ENCODE measurements around the gene FGF6.
"Not testable (repeated sequence)": the region's sequence is repeated elsewhere in the genome, so short reads cannot be mapped to it uniquely, and the experiment has no call there.

FGF6 gene

GRCh38 chr12:4445156-4446101 is at the start of gene FGF6:
Gene FGF6, minus strand, starts transcription at chr12:4445815. Its CDS starts 245 bp downstream, at chr12:4445570.
- DNase-seq (ENCODE audit: low read depth, low spot score): no peak

GRCh38 chr12:4490973-4491372 is 45.4 kb upstream of the FGF6 start:
- H3K27ac ChIP-seq: no peak overlapping the region
- no peak for DNase-seq (ENCODE audit: low read depth, low spot score)

More at GRCh38 chr12:4445156-4446101, at the start of gene FGF6:
- H3K27ac ChIP-seq: no peak within 1 kb of the TSS

- H3K27ac ChIP-seq: no peak overlapping the region
- DNase-seq (ENCODE audit: low read depth, low spot score): no peak
Measured at GRCh38 chr12:4489556-4489955, 43.9 kb upstream of the FGF6 start.

- DNase-seq (ENCODE audit: low read depth, low spot score): no peak
- H3K27ac ChIP-seq: no peak overlapping the region
Measured at GRCh38 chr12:4486980-4487379, 41.4 kb upstream of the FGF6 start.

GRCh38 chr12:4486049-4486699 is 40.6 kb upstream of the FGF6 start:
- no peak overlapping the region for H3K27ac ChIP-seq
- no peak for DNase-seq (ENCODE audit: low read depth, low spot score)

- DNase-seq (ENCODE audit: low read depth, low spot score): peak; percentile 80
- peak overlapping the region; percentile 90 for H3K27ac ChIP-seq
Measured at GRCh38 chr12:4483885-4484823, 38.5 kb upstream of the FGF6 start.

GRCh38 chr12:4482936-4483335 is 37.3 kb upstream of the FGF6 start:
- DNase-seq (ENCODE audit: low read depth, low spot score): no peak
- H3K27ac ChIP-seq: peak overlapping the region; percentile 90

GRCh38 chr12:4478933-4479332 is 33.3 kb upstream of the FGF6 start:
- H3K27ac ChIP-seq: no peak overlapping the region
- no peak for DNase-seq (ENCODE audit: low read depth, low spot score)

- H3K27ac ChIP-seq: no peak overlapping the region
- no peak for DNase-seq (ENCODE audit: low read depth, low spot score)
Measured at GRCh38 chr12:4477129-4477528, 31.5 kb upstream of the FGF6 start.

- H3K27ac ChIP-seq: no peak overlapping the region
- DNase-seq (ENCODE audit: low read depth, low spot score): no peak
Measured at GRCh38 chr12:4472046-4472445, 26.4 kb upstream of the FGF6 start.

GRCh38 chr12:4471256-4471655 is 25.6 kb upstream of the FGF6 start:
- no peak overlapping the region for H3K27ac ChIP-seq
- DNase-seq (ENCODE audit: low read depth, low spot score): no peak

GRCh38 chr12:4468994-4469393 is 23.4 kb upstream of the FGF6 start:
- H3K27ac ChIP-seq: no peak overlapping the region
- no peak for DNase-seq (ENCODE audit: low read depth, low spot score)

- H3K27ac ChIP-seq: no peak overlapping the region
- no peak for DNase-seq (ENCODE audit: low read depth, low spot score)
Measured at GRCh38 chr12:4460761-4461160, 15.1 kb upstream of the FGF6 start.

GRCh38 chr12:4455849-4456248 is 10.2 kb upstream of the FGF6 start:
- DNase-seq (ENCODE audit: low read depth, low spot score); H3K27ac ChIP-seq: not testable (repeated sequence)

- H3K27ac ChIP-seq: no peak overlapping the region
- no peak for DNase-seq (ENCODE audit: low read depth, low spot score)
Measured at GRCh38 chr12:4454315-4454860, 8.8 kb upstream of the FGF6 start.

- H3K27ac ChIP-seq: no peak overlapping the region
- DNase-seq (ENCODE audit: low read depth, low spot score): no peak
Measured at GRCh38 chr12:4451694-4452093, 6.1 kb upstream of the FGF6 start.

- H3K27ac ChIP-seq: no peak overlapping the region
- DNase-seq (ENCODE audit: low read depth, low spot score): no peak
Measured at GRCh38 chr12:4450551-4451112, 5.0 kb upstream of the FGF6 start.

- peak; percentile 3 for DNase-seq (ENCODE audit: low read depth, low spot score)
- H3K27ac ChIP-seq: no peak overlapping the region
Measured at GRCh38 chr12:4449851-4450221, 4.2 kb upstream of the FGF6 start.

GRCh38 chr12:4448943-4449850 is 3.6 kb upstream of the FGF6 start:
- DNase-seq (ENCODE audit: low read depth, low spot score): no peak
- no peak overlapping the region for H3K27ac ChIP-seq

All from epithelial cell of prostate (primary cell).